Aorta (tissue), 5 donors: ENCODE data around the gene SH3BP1. TPM values are rescaled to one million over a fixed set of nuclear protein-coding genes. Genes with fewer than 3 reads are reported as not detected.

Experiments used
- ATAC-seq: fragments of 200-7000 bp; cut with Tn5 transposase; one replicate; pipeline ENCODE4 v1.9.1; 2022; ENCODE audit warnings: moderate library complexity; ENCODE audit not compliant: low FRiP score
- DNase-seq, 2 donors: peaks; one replicate each; pipeline ENCODE4 v3.0.0-alpha.2; 2020
- H3K27ac ChIP-seq, 2 donors: one replicate each; pipeline ENCODE4 v1.5.1; 2013; ENCODE audit warnings: low read length in 2 of 2, mild to moderate bottlenecking in 2 of 2, moderate library complexity in 2 of 2, control low read depth in 1 of 2, inconsistent platforms in 1 of 2, low read depth in 1 of 2
- H3K27me3 ChIP-seq, 2 donors: one replicate each; pipeline ENCODE4 v1.6.1; 2013; ENCODE audit warnings: control low read depth in 1 of 2, low read length in 1 of 2, mild to moderate bottlenecking in 1 of 2, moderate library complexity in 1 of 2; ENCODE audit not compliant: insufficient read depth in 2 of 2, control insufficient read depth in 1 of 2
- H3K36me3 ChIP-seq, 2 donors: one replicate each; pipeline ENCODE4 v1.6.1; 2013; ENCODE audit warnings: control low read depth in 1 of 2, low read length in 1 of 2, mild to moderate bottlenecking in 1 of 2; ENCODE audit not compliant: insufficient read depth in 2 of 2, control insufficient read depth in 1 of 2
- H3K4me1 ChIP-seq, 2 donors: one replicate each; pipeline ENCODE4 v1.6.1; 2013; ENCODE audit warnings: low read length in 2 of 2, control low read depth in 1 of 2, mild to moderate bottlenecking in 1 of 2, moderate library complexity in 1 of 2; ENCODE audit not compliant: insufficient read depth in 2 of 2, control insufficient read depth in 1 of 2
- H3K4me3 ChIP-seq, 2 donors: one replicate each; pipeline ENCODE4 v1.5.1; 2013; ENCODE audit warnings: low read length in 2 of 2, control low read depth in 1 of 2, mild to moderate bottlenecking in 1 of 2
- H3K9me3 ChIP-seq: one replicate; pipeline ENCODE4 v1.6.1; 2013; ENCODE audit warnings: mild to moderate bottlenecking, low read length; ENCODE audit not compliant: control insufficient read depth
- WGBS, 2 donors: extraction: QIAGEN DNeasy Blood & Tissue Kit; methylation state at CpG; one replicate each; pipeline ENCODE4 v1.1.7; 2013; 5-methylcytosine and 5-hydroxymethylcytosine counted together
- intact Hi-C, 2 donors: fragments of 100-400 bp; cut with DNase I; formaldehyde crosslinking; loops; one replicate each; pipeline versions ENCODE4 v1.14.2 to v1.15.0; 2022
- polyA plus RNA-seq, 2 donors: library from polyadenylated mRNA; stranded (reverse); fragments of 200-250 nt; gene quantifications; one replicate each; pipeline ENCODE4 v1.2.3, GENCODE V29; 2013
- total RNA-seq, 2 donors: library from RNA; stranded (reverse); fragmentation: NEBNext Ultra II Directional; extraction: Animal tissue kit (Norgen Biotek cat#: 25700); gene quantifications; one replicate each; pipeline ENCODE4 v1.2.1, GENCODE V29; 2021
- donor health status: healthy with polysubstance abuse.
- donor health status: Bipolar disorder and iron deficiency.
- donor health status: DM: no; HTN: no; CAD: no.
- donor health status: DM: no; HTN: no; CAD: no.
- donor health status: DM: yes; HTN: yes; CAD: no.

Gene SH3BP1
- total and polyA plus RNA-seq, 4 donors, result 3.5 to 18.2 (median 11.0) TPM

- no peaks in the 10 kb centered on the region for H3K36me3 ChIP-seq
- no peaks in the 10 kb centered on the region for H3K9me3 ChIP-seq
- no peaks in the 10 kb centered on the region for H3K4me1 ChIP-seq
- DNase-seq (peak in 1 of 2 donors; percentile 90), ATAC-seq (peak; percentile 68)
- H3K27ac ChIP-seq, result no peak overlapping the region
- intact Hi-C loops, result loop anchor here in 1 of 2 donors (5.0 kb wide), 1 partner anchor 59 kb away; no protein-coding TSS in a partner anchor
- H3K4me3 ChIP-seq, result no peak overlapping the region
- 65 to 70% methylated on average over 22 of the region's 22 CpGs for WGBS, 2 donors
- H3K27me3 ChIP-seq, result no peaks in the 10 kb centered on the region
Observed at GRCh38 chr22:37623075-37624016, 16.1 kb upstream of the SH3BP1 start.

DNA sequence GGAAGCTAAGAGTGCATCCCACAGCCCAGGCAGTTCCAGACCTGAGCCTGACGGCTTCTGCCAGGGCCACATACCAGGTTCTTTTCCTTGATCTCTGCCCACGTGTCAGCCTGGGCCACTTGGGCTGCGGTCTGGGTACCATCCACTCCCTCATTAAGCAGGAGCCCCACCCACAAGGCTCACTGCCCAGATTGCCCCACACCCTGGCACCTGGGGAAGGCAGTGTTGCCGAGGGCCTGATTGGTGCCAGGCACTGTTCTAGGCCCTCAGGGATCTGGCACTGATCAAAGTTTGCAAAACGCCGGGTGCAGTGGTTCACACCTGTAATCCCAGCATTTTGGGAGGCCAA is 15.5 kb upstream of the SH3BP1 start:
- Histone ChIP-seq H3K27me3 (no peaks in the 10 kb centered on the region), H3K4me3 (no peak overlapping the region), H3K4me1 (no peaks in the 10 kb centered on the region), H3K9me3 (no peaks in the 10 kb centered on the region), H3K27ac (no peak overlapping the region), H3K36me3 (no peaks in the 10 kb centered on the region)
- 78 to 81% methylated on average over 6 of the region's 6 CpGs for WGBS, 2 donors
- ATAC-seq, result no peak
- DNase-seq, result no peak
- intact Hi-C loops, result loop anchor here in 1 of 2 donors (5.0 kb wide), 1 partner anchor 58 kb away; no protein-coding TSS in a partner anchor

GRCh38 chr22:37624876-37625275 is 14.6 kb upstream of the SH3BP1 start:
- no peaks in the 10 kb centered on the region for H3K36me3 ChIP-seq

GRCh38 chr22:37625737-37626136 is 13.7 kb upstream of the SH3BP1 start:
- H3K27me3 ChIP-seq, result no peaks in the 10 kb centered on the region
- 70 to 73% methylated on average over 14 of the region's 14 CpGs for WGBS, 2 donors
- intact Hi-C loops, result no loop called here
- H3K4me3 ChIP-seq, result no peak overlapping the region
- ATAC-seq (no peak), DNase-seq (no peak)
- H3K27ac ChIP-seq, result peak overlapping the region; percentile 3 to 49
- H3K9me3 ChIP-seq, result no peaks in the 10 kb centered on the region
- no peaks in the 10 kb centered on the region for H3K4me1 ChIP-seq
- no peaks in the 10 kb centered on the region for H3K36me3 ChIP-seq

More at GRCh38 chr22:37624876-37625275, 14.6 kb upstream of the SH3BP1 start:
- H3K9me3 ChIP-seq, result no peaks in the 10 kb centered on the region
- 92 to 96% methylated on average over 7 of the region's 7 CpGs for WGBS, 2 donors
- H3K4me1 ChIP-seq, result no peaks in the 10 kb centered on the region
- H3K4me3 ChIP-seq, result no peak overlapping the region
- no peak for ATAC-seq
- intact Hi-C loops, result loop anchor here in 1 of 2 donors (5.0 kb wide), 1 partner anchor 57 kb away; no protein-coding TSS in a partner anchor
- no peaks in the 10 kb centered on the region for H3K27me3 ChIP-seq
- H3K27ac ChIP-seq, result no peak overlapping the region
- DNase-seq, result no peak

GRCh38 chr22:37626144-37626543 is 13.3 kb upstream of the SH3BP1 start:
- Histone ChIP-seq H3K36me3 (no peaks in the 10 kb centered on the region), H3K4me3 (no peak overlapping the region), H3K27me3 (no peaks in the 10 kb centered on the region), H3K9me3 (no peaks in the 10 kb centered on the region), H3K4me1 (no peaks in the 10 kb centered on the region), H3K27ac (peak overlapping the region; percentile 3 to 66)
- 13 to 14% methylated on average over 11 of the region's 11 CpGs for WGBS, 2 donors
- DNase-seq, result peak; percentile 86 to 91
- peak; percentile 67 for ATAC-seq
- intact Hi-C loops, result no loop called here

- 67 to 68% methylated on average over 13 of the region's 13 CpGs for WGBS, 2 donors
- H3K4me3 ChIP-seq, result no peak overlapping the region
- DNase-seq, result no peak
- no peaks in the 10 kb centered on the region for H3K9me3 ChIP-seq
- intact Hi-C loops, result no loop called here
- no peaks in the 10 kb centered on the region for H3K27me3 ChIP-seq
- no peaks in the 10 kb centered on the region for H3K4me1 ChIP-seq
- no peaks in the 10 kb centered on the region for H3K36me3 ChIP-seq
- ATAC-seq, result no peak
- peak overlapping the region in 1 of 2 donors; percentile 66 for H3K27ac ChIP-seq
Observed at GRCh38 chr22:37626556-37627075, 12.9 kb upstream of the SH3BP1 start.

- 76 to 79% methylated on average over 6 to 7 of the region's 7 CpGs for WGBS, 2 donors
- no peak overlapping the region for H3K27ac ChIP-seq
- no peak overlapping the region for H3K4me3 ChIP-seq
- H3K36me3 ChIP-seq, result no peaks in the 10 kb centered on the region
- intact Hi-C loops, result no loop called here
- DNase-seq, result no peak
- H3K9me3 ChIP-seq, result no peaks in the 10 kb centered on the region
- no peaks in the 10 kb centered on the region for H3K4me1 ChIP-seq
- no peaks in the 10 kb centered on the region for H3K27me3 ChIP-seq
- no peak for ATAC-seq
Observed at GRCh38 chr22:37627121-37627520, 12.3 kb upstream of the SH3BP1 start.

DNA sequence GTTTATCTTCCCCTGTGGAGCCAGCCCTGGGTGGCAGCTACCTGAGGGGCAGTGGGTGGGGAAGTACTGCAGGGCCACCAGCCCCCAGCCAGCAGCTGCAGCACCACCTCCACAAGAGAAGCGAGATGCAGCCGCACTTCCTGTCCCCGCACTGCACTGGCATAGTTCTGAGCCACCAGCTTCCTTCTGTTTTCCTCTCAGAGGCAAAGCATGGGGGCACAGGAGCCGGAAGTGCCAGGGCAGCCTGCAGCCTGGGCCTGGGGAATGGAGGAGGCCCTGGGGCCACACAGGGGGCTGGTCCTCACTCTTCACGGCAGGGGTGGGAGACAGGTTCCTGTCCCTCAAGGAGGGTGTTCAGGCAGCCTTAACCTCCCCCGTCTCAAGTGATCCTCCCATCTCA is 11.9 kb upstream of the SH3BP1 start:
- Histone ChIP-seq H3K27me3 (no peaks in the 10 kb centered on the region), H3K27ac (no peak overlapping the region), H3K9me3 (no peaks in the 10 kb centered on the region), H3K4me1 (no peaks in the 10 kb centered on the region), H3K4me3 (no peak overlapping the region), H3K36me3 (no peaks in the 10 kb centered on the region)
- intact Hi-C loops, result no loop called here
- ATAC-seq, result no peak
- 81 to 86% methylated on average over 5 to 6 of the region's 6 CpGs for WGBS, 2 donors
- no peak for DNase-seq

DNA sequence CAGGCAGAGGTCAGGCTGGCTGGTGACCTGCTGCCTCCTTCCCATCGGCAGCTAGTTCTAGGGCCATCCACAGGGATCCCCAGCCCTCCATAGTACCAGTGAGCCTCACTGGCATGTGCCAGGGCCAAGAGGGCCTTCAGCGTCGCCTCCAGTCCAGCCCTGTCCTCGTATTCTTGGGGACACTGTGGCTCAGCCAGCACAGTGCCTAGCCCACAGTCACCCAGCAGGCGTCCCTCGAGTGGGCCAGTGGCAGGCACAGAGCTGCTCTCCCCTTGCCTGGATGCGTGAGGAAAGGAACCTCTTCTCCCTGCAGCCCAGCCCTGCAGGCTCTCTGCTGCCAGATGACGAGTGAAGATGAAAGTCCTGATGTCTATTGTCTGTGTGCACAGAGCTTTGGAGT is 10.6 kb upstream of the SH3BP1 start:
- no peaks in the 10 kb centered on the region for H3K9me3 ChIP-seq
- DNase-seq (no peak), ATAC-seq (no peak)
- H3K4me1 ChIP-seq, result no peaks in the 10 kb centered on the region
- intact Hi-C loops, result no loop called here
- no peak overlapping the region for H3K27ac ChIP-seq
- H3K36me3 ChIP-seq, result no peaks in the 10 kb centered on the region
- 92 to 94% methylated on average over 8 of the region's 8 CpGs for WGBS, 2 donors
- no peaks in the 10 kb centered on the region for H3K27me3 ChIP-seq
- H3K4me3 ChIP-seq, result no peak overlapping the region
